H1 (cell line): Measurements from ENCODE around the gene ULK2. TPM values are rescaled to one million over a fixed set of nuclear protein-coding genes. Genes with fewer than 3 reads are reported as not detected.

Source experiments
- CTCF ChIA-PET: fragments of 300-600 bp; sonication (Branson Sonifier 250); formaldehyde crosslinking; loops from one replicate; lab custom pipeline; 2021; ENCODE audit not compliant: partially characterized antibody; lab: Charles Lee
- POLR2A ChIA-PET: fragments of 300-600 bp; sonication (Branson Sonifier 250); formaldehyde crosslinking; loops from one replicate; lab custom pipeline; 2021; ENCODE audit warnings: inconsistent platforms; ENCODE audit not compliant: partially characterized antibody; lab: Charles Lee
- DNase-seq, 2 experiments: peaks; one replicate each; pipeline versions ENCODE4 v3.0.0 to v3.0.0-alpha.2; 2010 to 2022; ENCODE audit warnings: low spot score in 2 of 2, low read depth in 1 of 2, mixed read lengths in 1 of 2
- FAIRE-seq: peaks from 2 replicates; lab custom pipeline; 2011; peaks lifted over from hg19 to GRCh38; lab: Jason Lieb, UNC
- H2AFZ ChIP-seq: 2 replicates; pipeline ENCODE4 v1.8.1; 2012; ENCODE audit warnings: low read length, inconsistent platforms
- H2AK5ac ChIP-seq: 2 replicates; pipeline ENCODE4 v1.6.1; 2013; ENCODE audit warnings: low read depth, low read length
- H2BK120ac ChIP-seq: replicated peaks from 2 replicates; pipeline ENCODE3; 2013; ENCODE audit warnings: low read depth, low read length, inconsistent platforms
- H2BK12ac ChIP-seq: 2 replicates; pipeline ENCODE4 v1.6.1; 2013; ENCODE audit warnings: low read depth, low read length
- H2BK15ac ChIP-seq: 2 replicates; pipeline ENCODE4 v1.6.1; 2013; ENCODE audit warnings: low read length
- H2BK20ac ChIP-seq: 2 replicates; pipeline ENCODE4 v1.6.1; 2013; ENCODE audit warnings: low read length
- H2BK5ac ChIP-seq: 2 replicates; pipeline ENCODE4 v1.6.1; 2013; ENCODE audit warnings: low read depth, low read length
- H3K14ac ChIP-seq: 2 replicates; pipeline ENCODE4 v1.6.1; 2013; ENCODE audit warnings: inconsistent platforms; ENCODE audit not compliant: insufficient read length
- H3K18ac ChIP-seq: 2 replicates; pipeline ENCODE4 v1.6.1; 2013; ENCODE audit warnings: low read length; ENCODE audit errors: extremely low read depth
- H3K23ac ChIP-seq: 2 replicates; pipeline ENCODE4 v1.6.1; 2013; ENCODE audit warnings: inconsistent platforms; ENCODE audit not compliant: insufficient read length
- H3K23me2 ChIP-seq: 2 replicates; pipeline ENCODE4 v1.6.1; 2013; ENCODE audit warnings: low read depth, low read length
- H3K27ac ChIP-seq: 2 replicates; pipeline ENCODE4 v1.6.1; 2011; ENCODE audit warnings: low read depth, low read length, inconsistent platforms
- H3K27me3 ChIP-seq, 4 experiments: replicated peaks in 1 of 4; 1 replicate in 1 of 4; 2 replicates in 3 of 4; pipeline versions ENCODE4 v1.6.1 to v1.8.1; 2011 to 2013; ENCODE audit warnings: low read length in 3 of 4, mild to moderate bottlenecking in 3 of 4, inconsistent platforms in 2 of 4, mixed read lengths in 2 of 4, moderate library complexity in 1 of 4; ENCODE audit not compliant: control insufficient read depth in 3 of 4, insufficient read depth in 3 of 4; ENCODE audit errors: extremely low read depth in 1 of 4
- H3K36me3 ChIP-seq, 4 experiments: 2 replicates each; pipeline versions ENCODE4 v1.6.1 to v1.8.1; 2011 to 2013; ENCODE audit warnings: mild to moderate bottlenecking in 4 of 4, low read length in 3 of 4, moderate library complexity in 2 of 4, control low read depth in 1 of 4, inconsistent platforms in 1 of 4; ENCODE audit not compliant: insufficient read depth in 4 of 4, control insufficient read depth in 2 of 4
- H3K4ac ChIP-seq: replicated peaks from 2 replicates; pipeline ENCODE3; 2013; ENCODE audit warnings: low read length, low read depth, mixed read lengths, inconsistent platforms; ENCODE audit not compliant: insufficient read length
- H3K4me1 ChIP-seq, 4 experiments: replicated peaks in 1 of 4; 1 replicate in 1 of 4; 2 replicates in 3 of 4; pipeline versions ENCODE4 v1.6.1 to v1.8.1; 2011 to 2013; ENCODE audit warnings: low read length in 3 of 4, inconsistent platforms in 2 of 4, mixed read lengths in 1 of 4; ENCODE audit not compliant: insufficient read depth in 4 of 4, control insufficient read depth in 3 of 4
- H3K4me2 ChIP-seq, 2 experiments: 2 replicates each; pipeline versions ENCODE4 v1.6.1 to v1.8.1; 2011 to 2013; ENCODE audit warnings: low read depth in 2 of 2, low read length in 2 of 2, control low read depth in 1 of 2, inconsistent platforms in 1 of 2, mild to moderate bottlenecking in 1 of 2; ENCODE audit not compliant: insufficient read depth in 1 of 2
- H3K4me3 ChIP-seq, 4 experiments: fragments of 200-600, 300-600 bp in 1 of 4; sonication (generic), shearing (Covaris generic), sonication (Bioruptor Twin) in 1 of 4; 2 replicates each; pipeline versions ENCODE4 v1.5.1 to v1.8.1; 2011 to 2016; ENCODE audit warnings: low read length in 4 of 4, low read depth in 3 of 4, control low read depth in 2 of 4, inconsistent platforms in 2 of 4, mild to moderate bottlenecking in 2 of 4, mixed read lengths in 1 of 4, moderate library complexity in 1 of 4; ENCODE audit not compliant: insufficient read depth in 2 of 4; ENCODE audit errors: extremely low read depth in 1 of 4
- H3K56ac ChIP-seq: replicated peaks from 2 replicates; pipeline ENCODE3; 2013; ENCODE audit warnings: low read depth, mild to moderate bottlenecking, mixed read lengths, low read length, inconsistent platforms; ENCODE audit not compliant: insufficient read length
- H3K79me1 ChIP-seq: 2 replicates; pipeline ENCODE4 v1.6.1; 2013; ENCODE audit warnings: low read depth, low read length, control low read depth
- H3K79me2 ChIP-seq, 2 experiments: 2 replicates each; pipeline versions ENCODE4 v1.6.1 to v1.8.1; 2012 to 2013; ENCODE audit warnings: low read length in 2 of 2, mild to moderate bottlenecking in 2 of 2, inconsistent platforms in 1 of 2; ENCODE audit not compliant: insufficient read depth in 2 of 2, control insufficient read depth in 1 of 2
- H3K9ac ChIP-seq, 4 experiments: replicated peaks in 1 of 4; 1 replicate in 1 of 4; 2 replicates in 3 of 4; pipeline versions ENCODE4 v1.6.1 to v1.8.1; 2011 to 2013; ENCODE audit warnings: low read depth in 3 of 4, low read length in 3 of 4, control low read depth in 2 of 4, mild to moderate bottlenecking in 2 of 4, moderate library complexity in 2 of 4, inconsistent platforms in 1 of 4; ENCODE audit errors: extremely low read depth in 1 of 4
- H3K9me3 ChIP-seq, 2 experiments: 2 replicates each; pipeline versions ENCODE4 v1.6.1 to v1.8.1; 2012 to 2013; ENCODE audit warnings: mild to moderate bottlenecking in 2 of 2, moderate library complexity in 2 of 2, control low read depth in 1 of 2, inconsistent platforms in 1 of 2, low read depth in 1 of 2, low read length in 1 of 2, mixed read lengths in 1 of 2; ENCODE audit not compliant: insufficient read depth in 2 of 2
- H4K20me1 ChIP-seq, 2 experiments: replicated peaks in 1 of 2; 2 replicates each; pipeline versions ENCODE3 to v1.8.1; 2011 to 2013; ENCODE audit warnings: inconsistent platforms in 2 of 2, low read length in 2 of 2, mild to moderate bottlenecking in 1 of 2; ENCODE audit not compliant: insufficient read depth in 2 of 2, control insufficient read depth in 1 of 2
- H4K5ac ChIP-seq: 2 replicates; pipeline ENCODE4 v1.6.1; 2013; ENCODE audit warnings: low read length, low read depth, mixed read lengths, inconsistent platforms; ENCODE audit not compliant: insufficient read length
- H4K8ac ChIP-seq: 2 replicates; pipeline ENCODE4 v1.8.0; 2013; ENCODE audit warnings: mild to moderate bottlenecking, moderate library complexity, low read length, inconsistent platforms; ENCODE audit not compliant: insufficient read depth; ENCODE audit errors: extremely low read depth
- H4K91ac ChIP-seq: replicated peaks from 2 replicates; pipeline ENCODE3; 2013; ENCODE audit warnings: low read length, mixed read lengths, inconsistent platforms; ENCODE audit not compliant: insufficient read length
- EZH2 ChIP-seq: fragments of 200-600 bp; sonication (generic); IDR thresholded peaks from 2 replicates; pipeline ENCODE4 v1.7.1; 2012; ENCODE audit warnings: low read depth, mild to moderate bottlenecking, moderate library complexity, low read length, inconsistent platforms; ENCODE audit not compliant: severe bottlenecking
- RNF2 ChIP-seq: fragments of 200-900, 300-1000 bp; sonication (generic); IDR thresholded peaks from 2 replicates; pipeline ENCODE4 v1.7.1; 2016; ENCODE audit warnings: borderline replicate concordance, low read depth, mild to moderate bottlenecking, antibody characterized with exemption, low read length; ENCODE audit not compliant: poor library complexity, severe bottlenecking; ENCODE audit errors: missing control alignments
- WGBS, 2 experiments: shearing (Covaris generic) in 1 of 2; methylation state at CpG; one replicate each; pipeline versions ENCODE4 v1.1.6 to v1.1.7; 2013 to 2015; ENCODE audit warnings: low lambda C conversion rate in 2 of 2, mixed read lengths in 2 of 2, inconsistent platforms in 1 of 2, low coverage in 1 of 2, missing lambda C conversion rate in 1 of 2; ENCODE audit not compliant: insufficient replicate concordance in 2 of 2, insufficient coverage in 1 of 2, insufficient read length in 1 of 2; ENCODE audit errors: extremely low coverage in 1 of 2, missing lambda C conversion rate in 1 of 2; 5-methylcytosine and 5-hydroxymethylcytosine counted together
- polyA plus RNA-seq, 7 experiments: library from polyadenylated mRNA; depleted of rRNA in 3 of 7; stranded (reverse) in 5 of 7; unstranded in 2 of 7; fragments of >200 nt in 5 of 7; fragments of 200-250 nt in 2 of 7; gene quantifications; 1 replicate in 5 of 7; 2 replicates in 1 of 7; 4 replicates in 1 of 7; pipeline versions ENCODE4 v1.2.1 to v1.2.3, GENCODE V29; 2011 to 2013; ENCODE audit warnings: missing spikeins in 2 of 7, mixed read lengths in 2 of 7
- total RNA-seq: library from RNA; stranded (reverse); fragmentation: NEBNext Ultra II Directional; extraction: Animal tissue kit (Norgen Biotek cat#: 25700); gene quantifications from 2 replicates; pipeline ENCODE4 v1.2.1, GENCODE V29; 2021

ULK2 gene
- total and polyA plus RNA-seq, 2 of the 8 experiments (the other 6 are each of a cell fraction or from before 2014, with no cell fraction given): 5.3 to 9.8 TPM

DNA sequence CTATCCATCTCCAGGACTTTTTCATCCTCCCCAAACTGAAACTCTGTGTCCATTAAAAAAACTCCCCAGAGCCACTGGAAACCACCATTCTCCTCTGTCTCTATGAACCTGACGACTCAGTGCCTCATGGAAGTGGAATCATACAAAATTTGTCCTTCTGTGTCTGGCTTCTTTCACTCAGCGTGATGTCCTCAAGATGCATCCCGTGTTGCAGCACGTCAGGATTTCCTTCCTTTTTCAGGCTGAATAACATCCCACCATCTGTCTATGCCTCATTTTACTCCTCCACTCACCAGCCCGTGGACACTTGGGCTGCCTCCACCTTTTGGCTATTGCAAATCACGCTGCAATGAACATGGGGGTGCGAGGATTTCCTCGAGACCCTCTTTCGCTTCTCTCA lies 107.0 kb downstream of the ULK2 start:
- Histone ChIP-seq H3K27me3 (no peaks in the 10 kb centered on the region), H3K36me3 (no peaks in the 10 kb centered on the region), H3K4ac (peak overlapping the region; percentile 28), H3K4me3 (no peak overlapping the region), H3K4me1 (no peaks in the 10 kb centered on the region), H2AFZ (no peak overlapping the region), H4K8ac (no peak overlapping the region), H4K20me1 (no peaks in the 10 kb centered on the region), H4K5ac (no peak overlapping the region), H2BK5ac (no peak overlapping the region), H2BK20ac (no peak overlapping the region), H3K56ac (no peak overlapping the region), H3K9me3 (no peaks in the 10 kb centered on the region; a peak in 1 of 4 replicates), H3K79me1 (no peaks in the 10 kb centered on the region), H3K18ac (no peak overlapping the region), H3K14ac (no peak overlapping the region), H3K79me2 (no peaks in the 10 kb centered on the region), H2BK12ac (no peak overlapping the region), H3K4me2 (no peak overlapping the region), H2BK120ac (no peak overlapping the region), H2BK15ac (no peak overlapping the region), H3K23ac (no peak overlapping the region), H4K91ac (peak overlapping the region; percentile 29), H3K9ac (no peak overlapping the region), H3K27ac (no peak overlapping the region), H3K23me2 (no peaks in the 10 kb centered on the region), H2AK5ac (no peak overlapping the region)
- FAIRE-seq: no peak
- DNase-seq: no peak
- ChIA-PET CTCF (interaction anchor here (0.8 to 8.7 kb wide), 9 partner anchors 11 to 398 kb away, joined by 3 to 52 read pairs (median 15); partner anchors contain the start of gene B9D1), POLR2A (interaction anchor here (0.9 kb wide), 1 partner anchor 16 kb away, joined by 3 read pairs; no protein-coding TSS in a partner anchor)
- 89% methylated on average over 9 of the region's 9 CpGs; no CpG with 5 or more reads in 1 of the 2 experiments for WGBS, 2 experiments
- TF ChIP-seq EZH2: no peak
- no peak for TF ChIP-seq RNF2
